ENCODE results near the gene BLOC1S2. TPM values are rescaled to one million over a fixed set of nuclear protein-coding genes. Genes with fewer than 3 reads are reported as not detected.
"Not testable (repeated sequence)": the region's sequence is repeated elsewhere in the genome, so short reads cannot be mapped to it uniquely, and the experiment has no call there.

Gene BLOC1S2
- total and polyA plus RNA-seq, 7 donors = 36.5 to 318 (median 81.2) TPM

- ATAC-seq = no peak
These were observed 21.2 kb upstream of the BLOC1S2 start for GRCh38 chr10:100307684-100308083.

GRCh38 chr10:100306861-100307260 is 20.4 kb upstream of the BLOC1S2 start:
- 86 to 89% (median 88%) methylated on average over 5 of the region's 5 CpGs for WGBS, 3 donors
- intact Hi-C loops (cut with DNase I) = loop anchor here in 1 of 2 donors (10.0 kb wide), 1 partner anchor 208 kb away; the partner anchor contains the start of gene SEC31B
- Histone ChIP-seq H3K36me3 (ENCODE audit: insufficient read depth in 1 of 2, low read depth in 1 of 2) (no peaks in the 10 kb centered on the region), H3K27me3 (ENCODE audit: insufficient read depth in 3 of 3, low read length in 2 of 3) (peaks cover 0 to 37% (median 3%) of the 10 kb centered on the region in 3 donors), H3K4me3 (no peak overlapping the region), H3K4me1 (no peaks in the 10 kb centered on the region), H3K27ac (no peak overlapping the region), H3K9me3 (no peaks in the 10 kb centered on the region)
- ATAC-seq = no peak
- no peak for DNase-seq
- no peak for TF ChIP-seq CTCF (IDR thresholded peaks at IDR 0.05)

More at GRCh38 chr10:100307684-100308083, 21.2 kb upstream of the BLOC1S2 start:
- no peaks in the 10 kb centered on the region for H3K36me3 ChIP-seq (ENCODE audit: insufficient read depth in 1 of 2, low read depth in 1 of 2)
- no peak for DNase-seq
- no peaks in the 10 kb centered on the region for H3K4me1 ChIP-seq
- no peak overlapping the region for H3K27ac ChIP-seq
- no peak for TF ChIP-seq CTCF (IDR thresholded peaks at IDR 0.05)
- H3K9me3 ChIP-seq = no peaks in the 10 kb centered on the region
- WGBS, 3 donors = 76 to 91% (median 87%) methylated on average over 3 of the region's 3 CpGs
- intact Hi-C loops (cut with DNase I) = loop anchor here in 1 of 2 donors (10.0 kb wide), 1 partner anchor 207 kb away; the partner anchor contains the start of gene SEC31B
- H3K4me3 ChIP-seq = no peak overlapping the region
- H3K27me3 ChIP-seq (ENCODE audit: insufficient read depth in 3 of 3, low read length in 2 of 3) = peaks cover 0 to 33% (median 3%) of the 10 kb centered on the region in 3 donors

- 88 to 89% (median 89%) methylated on average over 3 of the region's 3 CpGs for WGBS, 3 donors
- DNase-seq = no peak
- H3K4me1 ChIP-seq = no peaks in the 10 kb centered on the region
- intact Hi-C loops (cut with DNase I) = loop anchor here in 1 of 2 donors (10.0 kb wide), 1 partner anchor 210 kb away; the partner anchor contains the start of gene SEC31B
- no peak for TF ChIP-seq CTCF (IDR thresholded peaks at IDR 0.05)
- no peak overlapping the region for H3K4me3 ChIP-seq
- H3K9me3 ChIP-seq = no peaks in the 10 kb centered on the region
- H3K36me3 ChIP-seq (ENCODE audit: insufficient read depth in 1 of 2, low read depth in 1 of 2) = no peaks in the 10 kb centered on the region
- H3K27ac ChIP-seq = no peak overlapping the region
- no peak for ATAC-seq
- H3K27me3 ChIP-seq (ENCODE audit: insufficient read depth in 3 of 3, low read length in 2 of 3) = peaks cover 0 to 18% (median 5%) of the 10 kb centered on the region in 3 donors
These were observed 17.9 kb upstream of the BLOC1S2 start for GRCh38 chr10:100304414-100304813.

- ATAC-seq (peak in 2 of 4 donors; percentile 34 to 69), DNase-seq (no peak)
- peak; percentile 56 for TF ChIP-seq CTCF (IDR thresholded peaks at IDR 0.05)
- Histone ChIP-seq H3K9me3 (no peaks in the 10 kb centered on the region), H3K27ac (no peak overlapping the region), H3K27me3 (ENCODE audit: insufficient read depth in 3 of 3, low read length in 2 of 3) (peaks cover 0 to 18% (median 5%) of the 10 kb centered on the region in 3 donors), H3K36me3 (ENCODE audit: insufficient read depth in 1 of 2, low read depth in 1 of 2) (no peaks in the 10 kb centered on the region), H3K4me1 (no peaks in the 10 kb centered on the region), H3K4me3 (no peak overlapping the region)
- WGBS, 3 donors = 26 to 31% (median 27%) methylated on average over 7 of the region's 7 CpGs
- intact Hi-C loops (cut with DNase I) = loop anchor here in 1 of 2 donors (10.0 kb wide), 1 partner anchor 211 kb away; the partner anchor contains the start of gene SEC31B
These were observed 17.3 kb upstream of the BLOC1S2 start for GRCh38 chr10:100303724-100304319.

GRCh38 chr10:100301123-100301522 is 14.6 kb upstream of the BLOC1S2 start:
- H3K4me1 ChIP-seq; H3K27ac ChIP-seq; ATAC-seq; H3K9me3 ChIP-seq; DNase-seq; H3K4me3 ChIP-seq; H3K36me3 ChIP-seq (ENCODE audit: insufficient read depth in 1 of 2, low read depth in 1 of 2): not testable (repeated sequence)
- peaks cover 0 to 24% (median 5%) of the 10 kb centered on the region in 3 donors for H3K27me3 ChIP-seq (ENCODE audit: insufficient read depth in 3 of 3, low read length in 2 of 3)
- WGBS, 3 donors = 62 to 64% (median 63%) methylated on average over 5 of the region's 5 CpGs
- intact Hi-C loops (cut with DNase I) = loop anchor here in 1 of 2 donors (10.0 kb wide), 1 partner anchor 214 kb away; the partner anchor contains the start of gene SEC31B

All from psoas muscle (tissue), 8 donors.